ENCODE measurements around the gene PIGT.
"Not testable (repeated sequence)": the region's sequence is repeated elsewhere in the genome, so short reads cannot be mapped to it uniquely, and the experiment has no call there.

The PIGT gene

GRCh38 chr20:45467861-45468260 lies 51.9 kb downstream of the PIGT start:
- ChIA-PET CTCF (interaction anchor here (1.2 to 10.9 kb wide), 8 partner anchors 13 to 174 kb away, joined by 3 to 120 read pairs (median 4); no protein-coding TSS in a partner anchor), POLR2A (no interaction called here)
- H3K27ac ChIP-seq (ENCODE audit: insufficient read depth in 1 of 2, low read depth in 1 of 2, low read length in 2 of 2, poor library complexity in 1 of 2, severe bottlenecking in 2 of 2), result no peak overlapping the region

GRCh38 chr20:45469336-45470261 lies 53.7 kb downstream of the PIGT start, which contains the start of gene WFDC2:
Gene WFDC2, plus strand, starts transcription at chr20:45469753. Its CDS starts 29 bp downstream, at chr20:45469782.
- Histone ChIP-seq H3K9me3 (ENCODE audit: control extremely low read depth in 1 of 5, control insufficient read depth in 4 of 5, insufficient read depth in 2 of 5, low read depth in 1 of 5, low read length in 4 of 5) (no peaks in the 10 kb centered on the region), H3K27ac (ENCODE audit: insufficient read depth in 1 of 2, low read depth in 1 of 2, low read length in 2 of 2, poor library complexity in 1 of 2, severe bottlenecking in 2 of 2) (no peak within 1 kb of the TSS), H3K36me3 (ENCODE audit: control insufficient read depth in 4 of 4, insufficient read depth in 4 of 4, low read length in 3 of 4) (no peaks in the 10 kb centered on the region), H3K4me1 (ENCODE audit: control extremely low read depth in 1 of 4, control insufficient read depth in 4 of 4, insufficient read depth in 4 of 4, low read length in 3 of 4) (peaks cover 0 to 33% (median 23%) of the 10 kb centered on the region in 4 experiments), H3K4me3 (ENCODE audit: control insufficient read depth in 1 of 7, extremely low read depth in 1 of 7, insufficient read depth in 4 of 7, low read depth in 2 of 7, low read length in 6 of 7) (peak within 1 kb of the TSS; percentile 11 to 80 (median 49)), H3K27me3 (replicated peaks in 2 of 5; ENCODE audit: control insufficient read depth in 4 of 5, insufficient read depth in 5 of 5, low read length in 4 of 5) (peaks cover 5 to 39% (median 28%) of the 10 kb centered on the region in 5 experiments)
- DNase-seq, result no peak
- WGBS (ENCODE audit: insufficient coverage), result 17% methylated on average over 24 of the region's 54 CpGs
- POLR2A ChIA-PET, result interaction anchor here (0.6 kb wide), 1 partner anchor 501 kb away, joined by 4 read pairs; no protein-coding TSS in a partner anchor
- CTCF ChIA-PET, result interaction anchor here (0.6 to 10.9 kb wide), 6 partner anchors 15 to 149 kb away, joined by 3 to 120 read pairs (median 4); no protein-coding TSS in a partner anchor

More at GRCh38 chr20:45467861-45468260, 51.9 kb downstream of the PIGT start:
- Histone ChIP-seq H3K4me1 (ENCODE audit: control extremely low read depth in 1 of 4, control insufficient read depth in 4 of 4, insufficient read depth in 4 of 4, low read length in 3 of 4) (peaks cover 0 to 33% (median 23%) of the 10 kb centered on the region in 4 experiments), H3K9me3 (ENCODE audit: control extremely low read depth in 1 of 5, control insufficient read depth in 4 of 5, insufficient read depth in 2 of 5, low read depth in 1 of 5, low read length in 4 of 5) (no peaks in the 10 kb centered on the region), H3K27me3 (replicated peaks in 2 of 5; ENCODE audit: control insufficient read depth in 4 of 5, insufficient read depth in 5 of 5, low read length in 4 of 5) (peaks cover 5 to 39% (median 28%) of the 10 kb centered on the region in 5 experiments), H3K36me3 (ENCODE audit: control insufficient read depth in 4 of 4, insufficient read depth in 4 of 4, low read length in 3 of 4) (no peaks in the 10 kb centered on the region), H3K4me3 (ENCODE audit: control insufficient read depth in 1 of 7, extremely low read depth in 1 of 7, insufficient read depth in 4 of 7, low read depth in 2 of 7, low read length in 6 of 7) (no peak overlapping the region)
- 93% methylated on average over 2 of the region's 3 CpGs for WGBS (ENCODE audit: insufficient coverage)
- DNase-seq, result no peak

- ChIA-PET POLR2A (interaction anchor here (0.6 kb wide), 1 partner anchor 501 kb away, joined by 4 read pairs; no protein-coding TSS in a partner anchor), CTCF (interaction anchor here (0.6 to 10.9 kb wide), 9 partner anchors 15 to 301 kb away, joined by 3 to 120 read pairs (median 4); no protein-coding TSS in a partner anchor)
- Histone ChIP-seq H3K27me3 (replicated peaks in 2 of 5; ENCODE audit: control insufficient read depth in 4 of 5, insufficient read depth in 5 of 5, low read length in 4 of 5) (peaks cover 4 to 39% (median 28%) of the 10 kb centered on the region in 5 experiments), H3K36me3 (ENCODE audit: control insufficient read depth in 4 of 4, insufficient read depth in 4 of 4, low read length in 3 of 4) (no peaks in the 10 kb centered on the region), H3K4me3 (ENCODE audit: control insufficient read depth in 1 of 7, extremely low read depth in 1 of 7, insufficient read depth in 4 of 7, low read depth in 2 of 7, low read length in 6 of 7) (peak overlapping the region; percentile 11 to 80 (median 49)), H3K4me1 (ENCODE audit: control extremely low read depth in 1 of 4, control insufficient read depth in 4 of 4, insufficient read depth in 4 of 4, low read length in 3 of 4) (peaks cover 0 to 28% (median 21%) of the 10 kb centered on the region in 4 experiments), H3K27ac (ENCODE audit: insufficient read depth in 1 of 2, low read depth in 1 of 2, low read length in 2 of 2, poor library complexity in 1 of 2, severe bottlenecking in 2 of 2) (no peak overlapping the region), H3K9me3 (ENCODE audit: control extremely low read depth in 1 of 5, control insufficient read depth in 4 of 5, insufficient read depth in 2 of 5, low read depth in 1 of 5, low read length in 4 of 5) (no peaks in the 10 kb centered on the region)
- DNase-seq, result peak in 2 of 3 donors; percentile 24 to 33
- WGBS (ENCODE audit: insufficient coverage), result 0% methylated on average over 40 of the region's 50 CpGs
Observed at GRCh38 chr20:45470262-45470931, 54.5 kb downstream of the PIGT start.

- DNase-seq, result peak; percentile 28 to 44 (median 43)
- Histone ChIP-seq H3K36me3 (ENCODE audit: control insufficient read depth in 4 of 4, insufficient read depth in 4 of 4, low read length in 3 of 4) (no peaks in the 10 kb centered on the region), H3K4me3 (ENCODE audit: control insufficient read depth in 1 of 7, extremely low read depth in 1 of 7, insufficient read depth in 4 of 7, low read depth in 2 of 7, low read length in 6 of 7) (peak overlapping the region; percentile 11 to 80 (median 49)), H3K9me3 (ENCODE audit: control extremely low read depth in 1 of 5, control insufficient read depth in 4 of 5, insufficient read depth in 2 of 5, low read depth in 1 of 5, low read length in 4 of 5) (no peaks in the 10 kb centered on the region), H3K27me3 (replicated peaks in 2 of 5; ENCODE audit: control insufficient read depth in 4 of 5, insufficient read depth in 5 of 5, low read length in 4 of 5) (peaks cover 4 to 39% (median 28%) of the 10 kb centered on the region in 5 experiments), H3K4me1 (ENCODE audit: control extremely low read depth in 1 of 4, control insufficient read depth in 4 of 4, insufficient read depth in 4 of 4, low read length in 3 of 4) (peaks cover 0 to 23% (median 17%) of the 10 kb centered on the region in 4 experiments), H3K27ac (ENCODE audit: insufficient read depth in 1 of 2, low read depth in 1 of 2, low read length in 2 of 2, poor library complexity in 1 of 2, severe bottlenecking in 2 of 2) (no peak overlapping the region)
- 35% methylated on average over 7 of the region's 10 CpGs for WGBS (ENCODE audit: insufficient coverage)
- ChIA-PET CTCF (interaction anchor here (1.0 to 10.9 kb wide), 6 partner anchors 16 to 300 kb away, joined by 3 to 120 read pairs (median 4); no protein-coding TSS in a partner anchor), POLR2A (no interaction called here)
Observed at GRCh38 chr20:45470937-45471336, 55.0 kb downstream of the PIGT start.

- no CpG with 5 or more reads among the region's 3 CpGs for WGBS (ENCODE audit: insufficient coverage)
- peaks cover 4 to 36% (median 28%) of the 10 kb centered on the region in 5 experiments for H3K27me3 ChIP-seq (replicated peaks in 2 of 5; ENCODE audit: control insufficient read depth in 4 of 5, insufficient read depth in 5 of 5, low read length in 4 of 5)
- H3K27ac ChIP-seq (ENCODE audit: insufficient read depth in 1 of 2, low read depth in 1 of 2, low read length in 2 of 2, poor library complexity in 1 of 2, severe bottlenecking in 2 of 2); H3K4me3 ChIP-seq (ENCODE audit: control insufficient read depth in 1 of 7, extremely low read depth in 1 of 7, insufficient read depth in 4 of 7, low read depth in 2 of 7, low read length in 6 of 7); POLR2A ChIA-PET; DNase-seq; H3K9me3 ChIP-seq (ENCODE audit: control extremely low read depth in 1 of 5, control insufficient read depth in 4 of 5, insufficient read depth in 2 of 5, low read depth in 1 of 5, low read length in 4 of 5); H3K36me3 ChIP-seq (ENCODE audit: control insufficient read depth in 4 of 4, insufficient read depth in 4 of 4, low read length in 3 of 4): not testable (repeated sequence)
- CTCF ChIA-PET, result interaction anchor here (10.9 kb wide), 1 partner anchor 17 kb away, joined by 120 read pairs; no protein-coding TSS in a partner anchor
- peaks cover 0 to 19% (median 15%) of the 10 kb centered on the region in 4 experiments for H3K4me1 ChIP-seq (ENCODE audit: control extremely low read depth in 1 of 4, control insufficient read depth in 4 of 4, insufficient read depth in 4 of 4, low read length in 3 of 4)
Observed at GRCh38 chr20:45472286-45472685, 56.3 kb downstream of the PIGT start.

All from common myeloid progenitor, CD34-positive (primary cell).